NCI-H2029 (cell line): ENCODE measurements around the gene RXRB.
A peak's percentile ranks its signal among the peaks of the same experiment; 100 is the strongest.
"Not testable (repeated sequence)": the region's sequence is repeated elsewhere in the genome, so short reads cannot be mapped to it uniquely, and the experiment has no call there.

Experiments
- DNase-seq: peaks from one replicate; lab custom pipeline; 2025; lab: John Stamatoyannopoulos, UW

RXRB gene

GRCh38 chr6:33163540-33163939, 36.9 kb downstream of the RXRB start:
- DNase-seq = no peak

DNA sequence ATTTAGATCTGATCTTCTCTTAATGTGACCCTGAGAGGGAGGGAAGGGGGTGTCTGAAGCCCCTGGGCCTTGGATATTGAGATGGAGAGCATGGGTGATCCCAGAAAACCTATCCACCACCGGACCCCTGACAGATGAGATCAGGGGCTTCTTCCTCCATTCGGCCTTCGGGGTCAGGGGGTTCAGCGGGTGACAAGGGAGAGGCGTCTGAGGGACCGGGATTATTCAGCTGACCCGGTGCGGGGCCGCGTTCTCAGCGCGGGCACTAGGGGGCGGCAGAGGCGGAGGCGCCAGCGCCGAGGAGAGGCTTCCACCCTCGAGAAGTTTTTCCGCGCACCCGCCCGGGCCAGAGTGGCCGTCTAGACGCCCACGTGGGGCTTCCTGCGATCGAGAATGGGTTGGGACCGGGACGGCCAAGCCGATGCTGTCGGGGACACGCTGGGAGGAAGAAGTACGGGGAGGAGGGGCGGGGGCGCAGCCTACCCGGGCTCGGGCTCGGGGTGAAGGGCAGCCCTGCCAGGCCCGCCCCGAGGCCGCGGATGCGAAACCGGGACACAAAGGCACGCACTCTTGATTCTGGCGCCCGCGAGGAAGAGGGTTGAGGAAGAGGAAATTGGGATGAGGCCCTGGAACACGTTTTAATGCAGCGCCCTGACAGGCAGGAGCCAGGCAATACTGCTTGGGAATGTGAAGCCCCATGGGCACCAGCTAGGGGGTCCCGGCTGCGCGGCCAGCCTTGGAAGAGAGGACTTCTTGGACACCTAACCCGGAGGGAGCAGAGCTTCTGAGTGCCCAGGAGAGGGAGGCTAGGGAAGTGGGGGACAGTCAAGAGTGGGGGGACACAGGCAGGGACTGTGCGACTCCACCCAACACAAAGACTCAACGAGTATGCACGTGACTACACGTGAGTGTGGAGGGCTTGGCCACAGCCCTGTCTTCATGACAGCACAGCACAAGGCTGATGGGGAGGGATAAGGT, 38.8 kb downstream of the RXRB start:
- DNase-seq = peak; percentile 17

GRCh38 chr6:33160728-33161344, 39.6 kb downstream of the RXRB start:
- no peak for DNase-seq

DNA sequence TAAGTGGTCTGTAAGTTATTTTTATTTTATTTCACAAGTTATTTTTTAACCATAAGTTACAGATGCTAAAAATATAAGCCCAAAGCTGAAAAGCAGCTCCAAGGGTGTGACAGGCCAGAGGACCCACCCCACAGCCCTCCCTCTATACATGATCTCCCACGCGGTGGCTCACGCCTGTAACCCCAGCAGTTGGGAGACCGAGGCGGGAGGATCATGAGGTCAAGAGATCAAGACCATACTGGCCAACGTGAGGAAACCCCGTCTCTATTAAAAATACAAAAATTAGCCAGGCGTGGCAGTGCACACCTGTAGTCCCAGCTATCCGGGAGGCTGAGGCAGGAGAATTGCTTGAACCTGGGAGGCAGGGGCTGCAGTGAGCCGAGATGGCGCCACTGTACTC, 40.4 kb downstream of the RXRB start:
- DNase-seq = no peak

- no peak for DNase-seq
Observed at GRCh38 chr6:33156964-33157363, 43.5 kb downstream of the RXRB start.

GRCh38 chr6:33156561-33156960, 43.9 kb downstream of the RXRB start:
- no peak for DNase-seq

- no peak for DNase-seq
Observed at GRCh38 chr6:33154349-33154748, 46.1 kb downstream of the RXRB start.

- DNase-seq = no peak
Observed at GRCh38 chr6:33151050-33151449, 49.4 kb downstream of the RXRB start.

DNA sequence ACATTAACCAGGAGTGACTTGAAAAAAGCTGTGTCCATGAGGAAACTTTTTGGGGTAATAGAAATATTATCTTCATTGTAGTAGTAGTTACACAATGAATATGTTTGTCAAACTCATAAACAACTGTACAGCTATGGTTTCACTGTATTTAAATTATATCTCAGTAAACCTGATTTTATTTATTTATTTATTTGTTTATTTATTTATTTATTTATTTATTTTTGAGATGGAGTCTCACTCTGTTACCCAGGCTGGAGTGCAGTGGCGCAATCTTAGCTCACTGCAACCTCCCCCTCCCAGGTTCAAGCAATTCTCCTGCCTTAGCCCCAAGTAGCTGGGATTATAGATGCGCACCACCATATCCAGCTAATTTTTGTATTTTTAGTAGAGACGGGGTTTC, 49.9 kb downstream of the RXRB start:
- DNase-seq = not testable (repeated sequence)

GRCh38 chr6:33147807-33148666, 52.4 kb downstream of the RXRB start:
- no peak for DNase-seq

GRCh38 chr6:33144373-33144772, 56.1 kb downstream of the RXRB start:
- DNase-seq = no peak
